ENCODE results near the gene CDH5. TPM values are rescaled to one million over a fixed set of nuclear protein-coding genes. Genes with fewer than 3 reads are reported as not detected.

Gene CDH5
- total RNA-seq, 1 experiment from 2014 or later, result not detected

DNA sequence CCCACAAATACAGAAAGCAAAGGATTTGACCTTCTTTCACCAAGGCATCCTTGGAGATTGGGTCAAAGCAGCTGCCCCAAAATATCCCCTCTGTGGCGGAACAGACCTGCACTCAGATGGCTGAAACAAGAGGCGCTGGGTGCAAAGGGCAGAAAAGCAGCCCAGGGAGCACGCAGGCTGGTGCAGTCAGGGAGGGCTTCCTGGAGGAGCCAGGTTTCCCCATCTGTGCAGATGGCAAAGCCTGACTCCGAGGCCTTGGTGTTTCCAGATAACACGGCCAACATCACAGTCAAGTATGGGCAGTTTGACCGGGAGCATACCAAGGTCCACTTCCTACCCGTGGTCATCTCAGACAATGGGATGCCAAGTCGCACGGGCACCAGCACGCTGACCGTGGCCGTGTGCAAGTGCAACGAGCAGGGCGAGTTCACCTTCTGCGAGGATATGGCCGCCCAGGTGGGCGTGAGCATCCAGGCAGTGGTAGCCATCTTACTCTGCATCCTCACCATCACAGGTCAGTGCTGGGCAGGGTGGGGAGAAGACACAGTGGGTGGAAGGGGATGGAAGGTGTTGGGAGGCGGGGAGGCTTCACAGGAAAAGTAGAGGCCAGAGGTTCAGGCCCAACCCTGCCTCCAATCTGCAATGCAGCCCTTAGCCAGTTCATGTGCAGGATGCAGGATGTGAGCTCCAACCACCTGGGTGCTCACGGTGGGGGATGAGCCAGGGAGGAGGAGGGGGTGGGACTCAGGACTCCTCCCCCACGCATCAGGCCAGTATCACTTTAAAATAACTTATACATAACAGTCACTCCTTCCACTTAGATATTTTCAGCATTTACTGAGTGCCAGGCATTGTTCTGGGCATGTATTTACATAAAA, 34.3 kb downstream of the CDH5 start:
- Histone ChIP-seq H3K4me3 (ENCODE audit: low read length) (no peak overlapping the region), H3K4me2 (ENCODE audit: low read length) (no peak overlapping the region), H3K9ac (ENCODE audit: low read length) (no peak overlapping the region), H3K27me3 (ENCODE audit: low read length) (no peaks in the 10 kb centered on the region), H4K20me1 (ENCODE audit: low read length) (no peaks in the 10 kb centered on the region), H2AFZ (ENCODE audit: low read length) (no peak overlapping the region), H3K9me2 (replicated peaks; ENCODE audit: low read length) (no peaks in the 10 kb centered on the region), H3F3A (ENCODE audit: low read length, unreplicated experiment) (no peaks in the 10 kb centered on the region), H3K36me3 (ENCODE audit: low read depth, low read length) (no peaks in the 10 kb centered on the region), H3K79me2 (ENCODE audit: low read length) (no peaks in the 10 kb centered on the region), H3K4me1 (ENCODE audit: insufficient read depth, low read length) (no peaks in the 10 kb centered on the region), H3K9me3 (ENCODE audit: low read length) (no peaks in the 10 kb centered on the region), H3K27ac (ENCODE audit: low read length) (no peak overlapping the region)
- DNase-seq (no peak), ATAC-seq (no peak)
- POLR2A ChIA-PET (ENCODE audit: unreplicated experiment), result interaction anchor here (0.6 kb wide), 1 partner anchor 151 kb away, joined by 13 read pairs; no protein-coding TSS in a partner anchor
- TF ChIP-seq EZH2phosphoT487 (IDR thresholded peaks at IDR 0.05; ENCODE audit: borderline replicate concordance, low read length) (no peak), EZH2 (IDR thresholded peaks at IDR 0.05; ENCODE audit: low read length, unreplicated experiment) (no peak)
- TF ChIP-seq, protein P1, sequence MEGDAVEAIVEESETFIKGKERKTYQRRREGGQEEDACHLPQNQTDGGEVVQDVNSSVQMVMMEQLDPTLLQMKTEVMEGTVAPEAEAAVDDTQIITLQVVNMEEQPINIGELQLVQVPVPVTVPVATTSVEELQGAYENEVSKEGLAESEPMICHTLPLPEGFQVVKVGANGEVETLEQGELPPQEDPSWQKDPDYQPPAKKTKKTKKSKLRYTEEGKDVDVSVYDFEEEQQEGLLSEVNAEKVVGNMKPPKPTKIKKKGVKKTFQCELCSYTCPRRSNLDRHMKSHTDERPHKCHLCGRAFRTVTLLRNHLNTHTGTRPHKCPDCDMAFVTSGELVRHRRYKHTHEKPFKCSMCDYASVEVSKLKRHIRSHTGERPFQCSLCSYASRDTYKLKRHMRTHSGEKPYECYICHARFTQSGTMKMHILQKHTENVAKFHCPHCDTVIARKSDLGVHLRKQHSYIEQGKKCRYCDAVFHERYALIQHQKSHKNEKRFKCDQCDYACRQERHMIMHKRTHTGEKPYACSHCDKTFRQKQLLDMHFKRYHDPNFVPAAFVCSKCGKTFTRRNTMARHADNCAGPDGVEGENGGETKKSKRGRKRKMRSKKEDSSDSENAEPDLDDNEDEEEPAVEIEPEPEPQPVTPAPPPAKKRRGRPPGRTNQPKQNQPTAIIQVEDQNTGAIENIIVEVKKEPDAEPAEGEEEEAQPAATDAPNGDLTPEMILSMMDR (conservative IDR thresholded peaks at IDR 0.05; ENCODE audit: low read depth, low read length), result no peak
- BruUV-seq (replicated peaks), result no TSS peak
- intact Hi-C loops (cut with micrococcal nuclease), result no loop called here
- CTCF ChIA-PET, result no interaction called here

DNA sequence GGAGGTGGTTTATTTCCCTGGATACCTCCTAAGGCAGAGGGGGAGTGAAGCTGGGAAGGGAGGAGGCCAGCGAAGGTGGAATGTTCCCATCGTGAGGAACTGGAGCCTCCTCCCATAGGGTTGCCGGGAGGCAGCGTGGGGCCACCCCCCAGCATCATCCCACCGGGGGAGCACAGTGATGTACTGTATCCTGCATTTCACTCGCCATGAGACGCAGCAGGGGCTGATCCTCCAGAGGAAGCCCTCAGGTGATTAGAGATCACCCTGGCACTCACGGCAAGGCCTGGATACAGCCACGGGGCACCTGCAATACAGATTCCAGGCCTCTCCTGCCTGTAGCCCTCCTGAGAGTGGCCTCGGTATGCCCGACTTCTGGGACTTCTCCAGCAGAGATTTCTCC, 35.1 kb downstream of the CDH5 start:
- intact Hi-C loops (cut with micrococcal nuclease), result no loop called here
- Histone ChIP-seq H3K27me3 (ENCODE audit: low read length) (no peaks in the 10 kb centered on the region), H2AFZ (ENCODE audit: low read length) (no peak overlapping the region), H3K4me3 (ENCODE audit: low read length) (no peak overlapping the region), H3K27ac (ENCODE audit: low read length) (no peak overlapping the region), H3K36me3 (ENCODE audit: low read depth, low read length) (no peaks in the 10 kb centered on the region), H4K20me1 (ENCODE audit: low read length) (no peaks in the 10 kb centered on the region), H3K4me1 (ENCODE audit: insufficient read depth, low read length) (no peaks in the 10 kb centered on the region), H3K9me3 (ENCODE audit: low read length) (no peaks in the 10 kb centered on the region), H3K79me2 (ENCODE audit: low read length) (no peaks in the 10 kb centered on the region), H3K9ac (ENCODE audit: low read length) (no peak overlapping the region), H3K4me2 (ENCODE audit: low read length) (no peak overlapping the region), H3F3A (ENCODE audit: low read length, unreplicated experiment) (no peaks in the 10 kb centered on the region), H3K9me2 (replicated peaks; ENCODE audit: low read length) (no peaks in the 10 kb centered on the region)
- POLR2A ChIA-PET (ENCODE audit: unreplicated experiment), result no interaction called here
- no peak for ATAC-seq
- TF ChIP-seq EZH2phosphoT487 (IDR thresholded peaks at IDR 0.05; ENCODE audit: borderline replicate concordance, low read length) (no peak), EZH2 (IDR thresholded peaks at IDR 0.05; ENCODE audit: low read length, unreplicated experiment) (no peak)
- TF ChIP-seq, protein P1 (conservative IDR thresholded peaks at IDR 0.05; ENCODE audit: low read depth, low read length), result no peak
- no peak for DNase-seq
- CTCF ChIA-PET, result no interaction called here
- BruUV-seq (replicated peaks), result no TSS peak

DNA sequence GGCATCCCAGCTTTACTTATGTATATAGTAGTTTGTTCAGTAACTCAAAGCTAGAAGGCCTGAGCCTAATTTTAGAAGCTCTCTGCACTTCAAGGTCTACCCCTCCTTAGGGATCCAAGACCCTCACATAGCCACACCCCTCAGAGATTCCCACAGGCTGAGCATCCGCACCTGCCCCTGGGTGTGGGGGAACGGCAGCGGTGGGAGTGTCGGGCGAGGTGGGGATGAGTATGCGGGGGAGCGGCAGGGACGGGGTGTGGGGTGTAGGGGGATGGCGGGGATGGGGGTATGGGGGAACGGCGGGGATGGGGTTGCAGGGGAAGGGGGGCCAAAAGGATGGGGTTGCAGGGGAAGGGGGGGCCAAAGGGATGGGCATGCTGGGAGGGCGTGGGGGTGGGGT, 35.7 kb downstream of the CDH5 start:
- Histone ChIP-seq H3K4me2 (ENCODE audit: low read length) (no peak overlapping the region), H3K27me3 (ENCODE audit: low read length) (no peaks in the 10 kb centered on the region), H3F3A (ENCODE audit: low read length, unreplicated experiment) (no peaks in the 10 kb centered on the region), H3K9me3 (ENCODE audit: low read length) (no peaks in the 10 kb centered on the region), H3K9me2 (replicated peaks; ENCODE audit: low read length) (no peaks in the 10 kb centered on the region), H2AFZ (ENCODE audit: low read length) (no peak overlapping the region), H3K4me3 (ENCODE audit: low read length) (no peak overlapping the region), H3K4me1 (ENCODE audit: insufficient read depth, low read length) (peaks cover 3% of the 10 kb centered on the region; the same call in 1 of the 2 replicates), H3K27ac (ENCODE audit: low read length) (no peak overlapping the region), H3K79me2 (ENCODE audit: low read length) (no peaks in the 10 kb centered on the region), H3K9ac (ENCODE audit: low read length) (no peak overlapping the region), H3K36me3 (ENCODE audit: low read depth, low read length) (no peaks in the 10 kb centered on the region), H4K20me1 (ENCODE audit: low read length) (no peaks in the 10 kb centered on the region)
- no peak for ATAC-seq
- no TSS peak for BruUV-seq (replicated peaks)
- ChIA-PET POLR2A (ENCODE audit: unreplicated experiment) (no interaction called here), CTCF (no interaction called here)
- no peak for DNase-seq
- intact Hi-C loops (cut with micrococcal nuclease), result no loop called here
- TF ChIP-seq EZH2 (IDR thresholded peaks at IDR 0.05; ENCODE audit: low read length, unreplicated experiment) (no peak), EZH2phosphoT487 (IDR thresholded peaks at IDR 0.05; ENCODE audit: borderline replicate concordance, low read length) (no peak)
- TF ChIP-seq, protein P1 (conservative IDR thresholded peaks at IDR 0.05; ENCODE audit: low read depth, low read length), result no peak

All from PC-3 (cell line).